H1 (cell line): ENCODE measurements around the gene ASCC1. TPM values are rescaled to one million over a fixed set of nuclear protein-coding genes. Genes with fewer than 3 reads are reported as not detected.

Experiments
- CTCF ChIA-PET: fragments of 300-600 bp; sonication (Branson Sonifier 250); formaldehyde crosslinking; loops from one replicate; lab custom pipeline; 2021; ENCODE audit not compliant: partially characterized antibody; lab: Charles Lee
- POLR2A ChIA-PET: fragments of 300-600 bp; sonication (Branson Sonifier 250); formaldehyde crosslinking; loops from one replicate; lab custom pipeline; 2021; ENCODE audit warnings: inconsistent platforms; ENCODE audit not compliant: partially characterized antibody; lab: Charles Lee
- DNase-seq, 2 experiments: peaks; one replicate each; pipeline versions ENCODE4 v3.0.0 to v3.0.0-alpha.2; 2010 to 2022; ENCODE audit warnings: low spot score in 2 of 2, low read depth in 1 of 2, mixed read lengths in 1 of 2
- FAIRE-seq: peaks from 2 replicates; lab custom pipeline; 2011; peaks lifted over from hg19 to GRCh38; lab: Jason Lieb, UNC
- H2AFZ ChIP-seq: 2 replicates; pipeline ENCODE4 v1.8.1; 2012; ENCODE audit warnings: low read length, inconsistent platforms
- H2AK5ac ChIP-seq: 2 replicates; pipeline ENCODE4 v1.6.1; 2013; ENCODE audit warnings: low read depth, low read length
- H2BK120ac ChIP-seq: replicated peaks from 2 replicates; pipeline ENCODE3; 2013; ENCODE audit warnings: low read depth, low read length, inconsistent platforms
- H2BK12ac ChIP-seq: 2 replicates; pipeline ENCODE4 v1.6.1; 2013; ENCODE audit warnings: low read depth, low read length
- H2BK15ac ChIP-seq: 2 replicates; pipeline ENCODE4 v1.6.1; 2013; ENCODE audit warnings: low read length
- H2BK20ac ChIP-seq: 2 replicates; pipeline ENCODE4 v1.6.1; 2013; ENCODE audit warnings: low read length
- H2BK5ac ChIP-seq: 2 replicates; pipeline ENCODE4 v1.6.1; 2013; ENCODE audit warnings: low read depth, low read length
- H3K14ac ChIP-seq: 2 replicates; pipeline ENCODE4 v1.6.1; 2013; ENCODE audit warnings: inconsistent platforms; ENCODE audit not compliant: insufficient read length
- H3K18ac ChIP-seq: 2 replicates; pipeline ENCODE4 v1.6.1; 2013; ENCODE audit warnings: low read length; ENCODE audit errors: extremely low read depth
- H3K23ac ChIP-seq: 2 replicates; pipeline ENCODE4 v1.6.1; 2013; ENCODE audit warnings: inconsistent platforms; ENCODE audit not compliant: insufficient read length
- H3K23me2 ChIP-seq: 2 replicates; pipeline ENCODE4 v1.6.1; 2013; ENCODE audit warnings: low read depth, low read length
- H3K27ac ChIP-seq: 2 replicates; pipeline ENCODE4 v1.6.1; 2011; ENCODE audit warnings: low read depth, low read length, inconsistent platforms
- H3K27me3 ChIP-seq, 4 experiments: replicated peaks in 1 of 4; 1 replicate in 1 of 4; 2 replicates in 3 of 4; pipeline versions ENCODE4 v1.6.1 to v1.8.1; 2011 to 2013; ENCODE audit warnings: low read length in 3 of 4, mild to moderate bottlenecking in 3 of 4, inconsistent platforms in 2 of 4, mixed read lengths in 2 of 4, moderate library complexity in 1 of 4; ENCODE audit not compliant: control insufficient read depth in 3 of 4, insufficient read depth in 3 of 4; ENCODE audit errors: extremely low read depth in 1 of 4
- H3K36me3 ChIP-seq, 4 experiments: 2 replicates each; pipeline versions ENCODE4 v1.6.1 to v1.8.1; 2011 to 2013; ENCODE audit warnings: mild to moderate bottlenecking in 4 of 4, low read length in 3 of 4, moderate library complexity in 2 of 4, control low read depth in 1 of 4, inconsistent platforms in 1 of 4; ENCODE audit not compliant: insufficient read depth in 4 of 4, control insufficient read depth in 2 of 4
- H3K4ac ChIP-seq: replicated peaks from 2 replicates; pipeline ENCODE3; 2013; ENCODE audit warnings: low read length, low read depth, mixed read lengths, inconsistent platforms; ENCODE audit not compliant: insufficient read length
- H3K4me1 ChIP-seq, 4 experiments: replicated peaks in 1 of 4; 1 replicate in 1 of 4; 2 replicates in 3 of 4; pipeline versions ENCODE4 v1.6.1 to v1.8.1; 2011 to 2013; ENCODE audit warnings: low read length in 3 of 4, inconsistent platforms in 2 of 4, mixed read lengths in 1 of 4; ENCODE audit not compliant: insufficient read depth in 4 of 4, control insufficient read depth in 3 of 4
- H3K4me2 ChIP-seq, 2 experiments: 2 replicates each; pipeline versions ENCODE4 v1.6.1 to v1.8.1; 2011 to 2013; ENCODE audit warnings: low read depth in 2 of 2, low read length in 2 of 2, control low read depth in 1 of 2, inconsistent platforms in 1 of 2, mild to moderate bottlenecking in 1 of 2; ENCODE audit not compliant: insufficient read depth in 1 of 2
- H3K4me3 ChIP-seq, 4 experiments: fragments of 200-600, 300-600 bp in 1 of 4; sonication (generic), shearing (Covaris generic), sonication (Bioruptor Twin) in 1 of 4; 2 replicates each; pipeline versions ENCODE4 v1.5.1 to v1.8.1; 2011 to 2016; ENCODE audit warnings: low read length in 4 of 4, low read depth in 3 of 4, control low read depth in 2 of 4, inconsistent platforms in 2 of 4, mild to moderate bottlenecking in 2 of 4, mixed read lengths in 1 of 4, moderate library complexity in 1 of 4; ENCODE audit not compliant: insufficient read depth in 2 of 4; ENCODE audit errors: extremely low read depth in 1 of 4
- H3K56ac ChIP-seq: replicated peaks from 2 replicates; pipeline ENCODE3; 2013; ENCODE audit warnings: low read depth, mild to moderate bottlenecking, mixed read lengths, low read length, inconsistent platforms; ENCODE audit not compliant: insufficient read length
- H3K79me1 ChIP-seq: 2 replicates; pipeline ENCODE4 v1.6.1; 2013; ENCODE audit warnings: low read depth, low read length, control low read depth
- H3K79me2 ChIP-seq, 2 experiments: 2 replicates each; pipeline versions ENCODE4 v1.6.1 to v1.8.1; 2012 to 2013; ENCODE audit warnings: low read length in 2 of 2, mild to moderate bottlenecking in 2 of 2, inconsistent platforms in 1 of 2; ENCODE audit not compliant: insufficient read depth in 2 of 2, control insufficient read depth in 1 of 2
- H3K9ac ChIP-seq, 4 experiments: replicated peaks in 1 of 4; 1 replicate in 1 of 4; 2 replicates in 3 of 4; pipeline versions ENCODE4 v1.6.1 to v1.8.1; 2011 to 2013; ENCODE audit warnings: low read depth in 3 of 4, low read length in 3 of 4, control low read depth in 2 of 4, mild to moderate bottlenecking in 2 of 4, moderate library complexity in 2 of 4, inconsistent platforms in 1 of 4; ENCODE audit errors: extremely low read depth in 1 of 4
- H3K9me3 ChIP-seq, 2 experiments: 2 replicates each; pipeline versions ENCODE4 v1.6.1 to v1.8.1; 2012 to 2013; ENCODE audit warnings: mild to moderate bottlenecking in 2 of 2, moderate library complexity in 2 of 2, control low read depth in 1 of 2, inconsistent platforms in 1 of 2, low read depth in 1 of 2, low read length in 1 of 2, mixed read lengths in 1 of 2; ENCODE audit not compliant: insufficient read depth in 2 of 2
- H4K20me1 ChIP-seq, 2 experiments: replicated peaks in 1 of 2; 2 replicates each; pipeline versions ENCODE3 to v1.8.1; 2011 to 2013; ENCODE audit warnings: inconsistent platforms in 2 of 2, low read length in 2 of 2, mild to moderate bottlenecking in 1 of 2; ENCODE audit not compliant: insufficient read depth in 2 of 2, control insufficient read depth in 1 of 2
- H4K5ac ChIP-seq: 2 replicates; pipeline ENCODE4 v1.6.1; 2013; ENCODE audit warnings: low read length, low read depth, mixed read lengths, inconsistent platforms; ENCODE audit not compliant: insufficient read length
- H4K8ac ChIP-seq: 2 replicates; pipeline ENCODE4 v1.8.0; 2013; ENCODE audit warnings: mild to moderate bottlenecking, moderate library complexity, low read length, inconsistent platforms; ENCODE audit not compliant: insufficient read depth; ENCODE audit errors: extremely low read depth
- H4K91ac ChIP-seq: replicated peaks from 2 replicates; pipeline ENCODE3; 2013; ENCODE audit warnings: low read length, mixed read lengths, inconsistent platforms; ENCODE audit not compliant: insufficient read length
- YY1 ChIP-seq: IDR thresholded peaks from 2 replicates; pipeline ENCODE4 v1.6.1; 2011; ENCODE audit warnings: low read depth, mild to moderate bottlenecking, low read length
- WGBS, 2 experiments: shearing (Covaris generic) in 1 of 2; methylation state at CpG; one replicate each; pipeline versions ENCODE4 v1.1.6 to v1.1.7; 2013 to 2015; ENCODE audit warnings: low lambda C conversion rate in 2 of 2, mixed read lengths in 2 of 2, inconsistent platforms in 1 of 2, low coverage in 1 of 2, missing lambda C conversion rate in 1 of 2; ENCODE audit not compliant: insufficient replicate concordance in 2 of 2, insufficient coverage in 1 of 2, insufficient read length in 1 of 2; ENCODE audit errors: extremely low coverage in 1 of 2, missing lambda C conversion rate in 1 of 2; 5-methylcytosine and 5-hydroxymethylcytosine counted together
- polyA plus RNA-seq, 7 experiments: library from polyadenylated mRNA; depleted of rRNA in 3 of 7; stranded (reverse) in 5 of 7; unstranded in 2 of 7; fragments of >200 nt in 5 of 7; fragments of 200-250 nt in 2 of 7; gene quantifications; 1 replicate in 5 of 7; 2 replicates in 1 of 7; 4 replicates in 1 of 7; pipeline versions ENCODE4 v1.2.1 to v1.2.3, GENCODE V29; 2011 to 2013; ENCODE audit warnings: missing spikeins in 2 of 7, mixed read lengths in 2 of 7
- total RNA-seq: library from RNA; stranded (reverse); fragmentation: NEBNext Ultra II Directional; extraction: Animal tissue kit (Norgen Biotek cat#: 25700); gene quantifications from 2 replicates; pipeline ENCODE4 v1.2.1, GENCODE V29; 2021

Gene ASCC1
- total and polyA plus RNA-seq, 2 of the 8 experiments (the other 6 are each of a cell fraction or from before 2014, with no cell fraction given): 25.6 to 35.8 TPM

DNA sequence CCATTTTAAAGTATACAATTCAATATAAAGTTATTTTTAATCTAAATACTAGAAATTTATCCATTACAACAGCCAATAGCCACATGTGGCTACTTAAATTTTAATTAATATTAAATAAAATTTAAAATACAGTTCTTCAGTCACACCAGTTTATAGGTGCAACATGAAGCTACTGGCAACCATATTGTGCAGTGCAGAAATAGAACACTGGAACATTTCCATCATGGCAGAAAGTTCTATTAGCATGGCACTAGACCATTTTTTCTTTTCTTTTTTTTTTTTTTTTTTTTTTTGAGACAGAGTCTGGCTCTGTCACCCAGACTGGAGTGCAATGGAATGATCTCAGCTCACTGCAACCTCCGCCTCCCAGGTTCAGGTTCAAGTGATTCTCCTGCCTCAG lies 5.2 kb upstream of the ASCC1 start:
- no peak for FAIRE-seq
- Histone ChIP-seq H2AK5ac (no peak overlapping the region), H4K5ac (no peak overlapping the region), H4K91ac (no peak overlapping the region), H4K8ac (no peak overlapping the region), H2BK15ac (no peak overlapping the region), H3K23me2 (no peaks in the 10 kb centered on the region), H3K23ac (no peak overlapping the region), H3K27me3 (no peaks in the 10 kb centered on the region), H3K4ac (no peak overlapping the region), H2BK120ac (no peak overlapping the region), H4K20me1 (peaks cover 0 to 2% of the 10 kb centered on the region in 2 experiments), H3K14ac (no peak overlapping the region), H3K79me2 (peaks cover 6 to 48% of the 10 kb centered on the region in 2 experiments), H3K4me1 (peaks cover 0 to 4% (median 3%) of the 10 kb centered on the region in 4 experiments; a peak in 2 of 7 replicates), H3K4me2 (no peak overlapping the region), H3K27ac (no peak overlapping the region), H2AFZ (no peak overlapping the region), H3K79me1 (peaks cover 5% of the 10 kb centered on the region; the same call in 1 of the 2 replicates), H3K9ac (no peak overlapping the region), H3K36me3 (peaks cover 5 to 16% (median 11%) of the 10 kb centered on the region in 4 experiments; a peak in 7 of 8 replicates), H2BK5ac (no peak overlapping the region), H3K4me3 (no peak overlapping the region), H3K9me3 (no peaks in the 10 kb centered on the region), H3K56ac (no peak overlapping the region), H3K18ac (no peak overlapping the region), H2BK12ac (no peak overlapping the region), H2BK20ac (no peak overlapping the region)
- ChIA-PET POLR2A (interaction anchor here (0.7 to 1.1 kb wide), 3 partner anchors 41 to 148 kb away, joined by 3 to 5 read pairs (median 5); no protein-coding TSS in a partner anchor), CTCF (interaction anchor here (0.6 to 5.0 kb wide), 11 partner anchors 39 to 508 kb away, joined by 3 to 39 read pairs (median 4); no protein-coding TSS in a partner anchor)
- TF ChIP-seq YY1: no peak
- 91% methylated on average over 1 of the region's 1 CpG; no CpG with 5 or more reads in 1 of the 2 experiments for WGBS, 2 experiments
- no peak for DNase-seq
